Inferior parietal cortex (tissue), 1 donor: Measurements from ENCODE around the gene AUTS2.

ENCODE experiments used
- DNase-seq: peaks from one replicate; pipeline ENCODE4 v3.0.0-alpha.2; 2016; ENCODE audit errors: extremely low spot score

The AUTS2 gene

DNA sequence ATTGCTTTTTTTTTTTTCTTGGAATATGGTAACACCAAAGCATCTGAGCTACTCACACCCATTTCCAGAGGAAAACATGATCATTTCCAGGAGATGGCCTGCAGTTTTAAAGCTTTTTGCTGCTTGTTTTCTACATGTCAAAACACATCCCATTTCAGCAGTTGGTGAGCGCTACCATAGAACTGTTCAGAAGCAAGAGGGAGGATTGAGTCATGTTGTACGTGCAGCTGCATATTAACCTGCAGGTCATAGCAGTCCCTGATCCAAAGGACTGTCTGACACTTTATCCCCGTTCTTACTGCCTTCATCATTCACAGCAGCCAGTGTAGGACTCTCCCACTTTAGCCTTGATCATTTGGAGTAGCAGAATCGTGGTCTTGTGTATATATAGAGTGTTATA is 124.6 kb downstream of the AUTS2 start:
- no peak for DNase-seq

DNA sequence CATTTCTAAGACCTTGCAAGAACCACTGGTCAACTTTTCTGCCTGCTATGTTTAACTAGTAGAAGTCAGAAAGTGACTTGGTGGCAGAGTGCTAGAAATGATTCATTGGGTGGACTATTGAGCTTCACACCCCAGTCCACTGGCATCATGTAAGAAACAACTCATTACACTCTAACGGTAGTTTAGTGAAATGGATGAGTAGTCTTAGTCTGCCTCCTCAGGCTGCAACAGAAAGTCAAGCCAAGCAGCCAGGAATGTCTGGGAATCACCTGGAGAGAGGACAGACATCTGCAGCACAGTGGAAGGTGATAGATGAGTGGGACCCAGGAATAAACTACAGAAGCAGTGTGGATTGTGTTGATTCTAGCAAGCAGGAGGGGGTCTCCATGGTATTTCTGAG is 125.4 kb downstream of the AUTS2 start:
- no peak for DNase-seq

DNA sequence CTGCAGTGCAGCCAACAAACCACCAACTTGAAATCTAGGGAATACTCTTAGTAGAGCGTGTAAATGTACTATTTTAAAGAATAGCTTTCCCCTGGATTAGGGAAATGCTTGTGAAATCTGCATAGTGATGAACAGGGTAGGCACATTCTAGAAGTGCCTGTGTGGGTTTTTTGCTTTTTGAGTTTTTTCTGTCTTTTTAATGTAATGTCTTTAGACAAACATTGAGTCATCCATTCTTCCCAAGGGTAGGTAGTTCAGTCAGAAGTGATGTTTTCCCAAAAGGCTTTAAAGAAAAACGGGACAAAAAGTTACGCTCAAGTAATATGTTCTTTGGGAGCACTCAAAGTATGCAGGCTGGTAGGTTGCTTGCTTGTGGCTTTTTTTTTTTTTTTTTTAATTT is 130.0 kb downstream of the AUTS2 start:
- no peak for DNase-seq

DNA sequence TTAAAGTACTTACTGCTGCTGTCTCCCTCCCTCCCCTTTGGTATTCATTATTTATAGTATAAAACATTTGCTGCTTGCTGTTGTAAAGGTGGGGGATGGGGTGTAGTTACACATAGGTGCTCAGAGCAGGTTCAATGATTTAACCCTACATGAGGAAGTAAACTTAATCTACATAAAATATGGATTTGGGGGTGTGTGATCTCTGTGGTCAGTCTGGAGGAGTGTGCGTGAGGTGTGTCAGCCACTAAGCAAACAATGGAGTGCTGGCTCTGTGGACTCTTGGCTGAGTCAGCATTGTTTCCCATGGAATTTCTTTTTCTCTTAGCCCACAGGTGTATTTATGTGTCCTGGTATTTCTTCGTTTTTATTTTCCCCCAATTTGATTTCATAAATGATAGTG is 133.9 kb downstream of the AUTS2 start:
- DNase-seq = no peak

DNA sequence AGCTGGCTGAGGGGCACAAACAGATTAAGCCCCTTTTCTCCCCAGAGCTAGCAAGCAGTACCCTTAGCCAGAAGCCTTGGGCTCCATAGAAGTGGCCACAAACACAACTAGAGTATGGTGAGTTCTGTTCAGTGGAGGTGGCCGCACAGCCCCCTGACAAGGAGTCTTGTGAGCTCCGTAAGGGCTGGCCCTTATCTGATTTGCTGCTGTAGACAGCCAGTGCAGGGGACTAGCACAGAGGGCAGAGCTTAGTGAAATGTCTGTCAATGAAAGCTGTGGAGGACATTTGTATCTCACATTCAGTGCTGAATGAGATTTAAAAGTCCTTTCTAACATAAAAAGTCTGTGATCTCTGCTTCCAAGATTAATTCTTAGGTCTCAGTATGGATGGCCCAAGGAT is 137.3 kb downstream of the AUTS2 start:
- DNase-seq = no peak

DNA sequence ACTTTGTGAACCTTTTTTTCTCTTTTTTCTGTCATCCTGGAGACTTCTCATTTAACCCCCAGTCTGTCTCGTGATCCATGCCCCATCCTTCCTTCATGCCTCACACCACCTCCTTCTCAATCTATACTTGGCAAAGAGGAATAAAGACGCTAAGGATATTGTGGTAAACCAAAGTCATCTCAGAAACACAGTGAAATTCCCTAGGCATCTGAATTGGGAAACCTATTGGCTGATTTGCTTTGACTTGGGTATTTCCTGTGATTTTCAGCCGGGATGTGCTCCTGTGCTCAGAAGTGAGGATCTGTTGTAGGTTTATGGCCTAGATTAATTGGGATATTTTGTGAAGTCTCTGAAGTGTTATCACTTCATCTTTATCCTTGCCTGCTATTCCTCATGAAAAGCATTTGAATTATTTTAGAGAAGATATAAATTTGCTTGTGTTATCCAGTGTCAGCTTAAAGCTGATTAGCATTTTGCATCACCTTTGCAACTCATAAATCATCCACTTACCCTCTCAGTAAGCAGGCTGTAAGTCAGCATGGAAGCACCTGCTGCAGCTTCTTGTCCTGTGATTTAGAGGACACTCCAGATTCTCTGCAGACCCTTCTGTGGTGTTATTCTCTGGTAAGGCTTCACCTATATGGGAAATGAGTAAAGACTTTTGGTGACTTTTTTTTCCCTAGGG is 138.0 kb downstream of the AUTS2 start:
- no peak for DNase-seq

DNA sequence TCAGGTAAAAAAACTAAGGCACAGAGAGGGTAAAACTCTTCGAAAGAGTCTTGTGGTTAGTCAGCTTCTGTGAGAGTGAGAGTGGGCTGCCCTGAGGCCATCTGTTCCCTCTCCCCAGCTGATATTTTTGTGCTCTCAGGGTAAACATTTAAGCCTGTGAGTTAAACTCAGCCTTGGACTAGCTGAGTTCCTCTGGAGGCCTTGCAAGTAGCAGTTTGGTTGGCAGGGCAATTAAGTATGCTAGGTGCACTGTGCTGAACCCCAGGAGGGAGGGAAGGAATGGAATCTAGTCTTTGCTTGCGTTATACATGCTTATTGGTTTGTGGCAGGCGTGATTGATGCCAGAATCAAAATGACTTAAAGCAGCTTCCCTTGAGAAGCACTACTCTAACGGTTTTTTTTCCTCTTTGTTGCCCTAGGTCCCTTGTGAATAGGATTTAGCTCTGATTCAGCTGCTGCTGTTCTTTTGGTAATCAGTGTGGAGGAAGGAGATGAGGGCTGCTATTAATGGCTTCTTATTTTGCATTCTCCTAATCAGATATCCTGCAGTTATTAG is 140.2 kb downstream of the AUTS2 start:
- DNase-seq = no peak

DNA sequence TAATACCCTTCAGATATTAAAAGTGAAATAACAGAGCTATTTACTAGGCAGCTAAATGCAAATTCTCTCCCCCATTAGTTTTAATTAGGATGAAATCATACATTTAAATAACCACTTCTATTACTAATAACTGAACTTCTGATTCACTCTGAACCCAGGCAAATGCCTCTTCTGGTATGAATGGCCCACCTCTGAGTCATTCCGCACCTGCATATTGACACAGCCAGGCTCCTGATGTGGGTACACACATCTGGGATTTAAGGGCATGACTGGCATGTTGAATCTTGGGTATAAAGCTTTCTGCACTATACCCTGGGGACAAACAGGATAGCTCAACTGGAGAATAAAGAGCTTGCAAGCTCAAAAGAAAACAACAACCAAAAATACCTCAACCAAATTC is 140.9 kb downstream of the AUTS2 start:
- DNase-seq = no peak

DNA sequence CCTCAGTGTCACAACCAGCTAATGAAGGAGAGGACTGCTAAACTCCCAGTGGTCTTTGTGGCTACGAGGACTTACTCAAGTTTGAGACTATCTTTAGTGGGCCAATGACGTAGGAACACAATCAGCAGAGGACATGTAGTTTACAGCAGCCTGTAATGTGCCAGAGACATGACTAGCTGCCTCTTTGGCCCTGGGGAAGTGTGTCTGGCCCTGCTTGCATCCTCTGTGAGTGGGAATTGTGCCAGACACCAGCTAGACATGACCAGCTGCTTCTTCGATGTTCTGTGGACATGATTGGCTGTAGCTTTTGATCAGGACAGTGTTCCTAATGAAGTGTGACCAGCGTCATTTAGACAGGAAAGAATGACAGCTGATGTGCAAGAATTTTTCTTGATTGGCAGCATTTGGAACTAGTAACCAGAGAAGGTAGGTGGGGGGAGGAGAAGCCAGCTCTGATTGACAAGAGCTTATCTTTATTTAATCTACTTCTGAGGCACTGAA is 141.7 kb downstream of the AUTS2 start:
- no peak for DNase-seq

DNA sequence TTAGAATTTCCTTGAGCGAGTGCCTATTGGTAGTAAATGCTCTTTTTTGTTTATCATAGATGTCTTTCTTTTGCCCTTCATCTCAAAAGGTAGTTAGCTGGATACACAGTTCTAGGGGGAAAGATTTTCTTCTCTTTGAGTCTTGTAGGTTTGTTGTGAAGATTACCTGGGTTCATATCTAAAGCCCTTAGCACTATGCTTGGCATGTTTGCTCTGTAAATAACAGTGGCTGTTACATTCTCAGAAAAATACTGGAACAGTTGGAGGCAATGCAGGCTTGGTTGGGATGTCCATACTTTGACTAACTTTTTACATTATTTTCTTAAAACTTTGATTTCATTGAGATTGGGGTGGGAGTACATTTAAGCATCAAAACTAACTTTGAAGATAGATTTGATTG is 144.0 kb downstream of the AUTS2 start:
- DNase-seq = no peak

DNA sequence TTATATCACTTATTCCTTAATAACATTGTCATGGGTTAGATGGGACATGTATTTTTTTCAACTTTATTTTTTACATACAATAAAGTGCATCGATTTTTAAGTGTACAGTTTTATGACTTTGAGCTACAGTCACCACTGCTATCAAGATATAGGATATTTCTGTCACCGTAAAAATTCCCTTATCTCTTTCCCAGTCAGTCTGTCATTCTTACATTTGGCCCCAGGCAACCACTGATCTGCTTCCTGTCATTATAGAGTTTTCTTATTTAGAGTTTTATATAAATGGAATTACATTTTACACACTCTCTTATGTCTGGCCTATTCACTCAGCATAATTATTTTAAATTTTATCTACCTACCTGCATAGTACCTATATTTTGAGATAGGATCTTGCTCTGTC is 145.2 kb downstream of the AUTS2 start:
- no peak for DNase-seq

DNA sequence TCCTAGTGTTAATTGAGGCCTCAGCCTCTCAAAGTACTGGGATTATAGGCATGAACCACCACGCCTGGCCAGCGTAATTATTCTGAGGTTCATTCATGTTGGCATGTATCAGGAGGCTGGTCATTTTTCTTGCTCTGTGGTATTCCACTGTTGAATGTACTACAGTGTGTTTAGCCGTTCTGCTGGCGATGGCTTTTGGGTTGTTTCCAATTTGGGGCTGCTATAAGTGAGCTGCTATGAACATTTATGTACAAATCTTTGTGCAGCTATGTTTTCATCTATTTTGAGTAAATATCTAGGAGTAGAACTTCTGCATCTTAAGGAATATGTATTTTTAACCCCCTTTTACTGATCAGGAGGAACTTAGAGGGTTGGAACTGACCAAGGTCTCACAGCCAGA is 145.8 kb downstream of the AUTS2 start:
- no peak for DNase-seq

DNA sequence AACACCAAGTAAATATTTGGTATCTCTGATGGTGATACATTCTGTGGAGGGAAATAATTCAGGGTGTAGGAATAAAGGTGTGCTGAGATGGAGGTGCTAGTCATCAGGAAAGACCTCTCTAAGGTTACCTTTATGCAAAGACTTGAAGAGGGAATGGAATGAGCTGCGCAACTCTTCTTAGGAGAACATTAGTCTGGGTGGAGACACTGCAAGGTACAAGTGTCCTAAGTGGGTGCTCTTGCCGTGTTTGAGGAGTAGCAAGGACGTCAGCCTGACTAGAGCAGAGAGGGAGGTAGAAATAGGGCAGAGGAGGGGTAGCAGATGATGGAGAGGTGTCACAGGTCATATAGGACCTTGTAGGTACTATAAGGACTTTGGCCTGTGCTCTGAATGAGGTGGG is 148.1 kb downstream of the AUTS2 start:
- DNase-seq = no peak

DNA sequence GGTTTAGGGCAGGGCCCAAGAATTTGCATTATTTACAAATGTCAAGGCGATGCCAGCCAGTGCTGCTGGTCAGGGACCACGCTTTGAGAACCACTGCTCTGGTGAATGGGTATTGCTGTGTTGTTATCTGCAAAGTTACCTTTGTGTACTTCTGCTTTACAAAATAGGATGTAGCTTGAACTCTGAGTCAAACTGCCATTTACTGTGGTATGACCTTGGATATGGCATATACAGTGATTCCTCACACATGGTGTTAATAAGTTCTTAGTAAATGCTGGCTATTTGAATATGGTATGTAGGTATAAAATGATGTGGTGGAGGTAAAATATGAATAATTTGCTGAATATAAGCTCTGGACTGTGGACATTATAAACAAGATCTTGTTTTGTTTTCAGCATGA is 148.9 kb downstream of the AUTS2 start:
- DNase-seq = no peak

DNA sequence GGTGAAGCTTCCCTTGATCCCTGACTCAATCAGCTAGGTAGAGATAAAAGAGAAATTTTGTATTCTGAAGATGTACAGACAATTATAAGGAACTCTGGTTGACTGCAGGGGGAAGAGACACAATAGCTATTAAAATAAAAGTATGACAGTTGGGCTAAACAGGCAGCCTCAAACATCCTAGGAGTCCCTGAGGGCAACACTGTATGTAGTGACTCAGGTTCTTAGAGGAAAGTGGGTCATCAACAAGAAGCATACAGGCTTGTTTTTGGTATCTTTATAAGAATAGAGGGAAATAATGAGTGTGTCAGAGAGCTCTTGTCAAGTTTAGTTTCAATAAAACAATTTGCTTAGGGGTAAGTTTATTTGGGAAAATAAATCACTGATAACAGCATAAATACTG is 150.3 kb downstream of the AUTS2 start:
- DNase-seq = no peak

DNA sequence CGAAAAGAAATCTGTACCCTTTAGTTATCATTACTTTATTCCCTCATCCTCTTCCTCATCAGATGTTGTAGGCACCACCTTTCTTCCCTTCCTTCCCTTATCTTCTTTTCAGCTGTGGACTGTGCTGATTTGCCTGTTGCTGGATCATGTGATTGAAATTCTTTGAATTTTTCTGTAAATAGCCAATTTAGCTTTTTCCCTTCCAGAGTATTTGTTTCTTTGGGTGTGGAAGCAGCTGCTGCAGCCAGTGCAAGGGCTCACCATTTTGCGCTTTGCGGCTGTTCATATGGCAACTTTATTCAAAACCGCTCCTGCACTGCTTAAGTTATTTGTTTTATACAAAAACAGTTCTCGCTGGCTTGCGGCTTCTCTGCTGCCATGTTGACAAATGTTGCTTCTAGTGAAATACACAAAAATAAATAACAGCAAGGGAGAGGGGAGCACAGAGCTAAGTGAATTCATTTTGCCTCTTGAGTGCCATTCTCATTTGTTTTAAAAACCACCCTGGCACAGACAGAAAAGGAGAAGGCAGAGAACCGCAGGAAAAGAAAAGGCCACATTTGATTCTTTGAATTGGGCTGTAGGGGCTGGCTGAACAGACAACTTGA is 151.2 kb downstream of the AUTS2 start:
- no peak for DNase-seq

DNA sequence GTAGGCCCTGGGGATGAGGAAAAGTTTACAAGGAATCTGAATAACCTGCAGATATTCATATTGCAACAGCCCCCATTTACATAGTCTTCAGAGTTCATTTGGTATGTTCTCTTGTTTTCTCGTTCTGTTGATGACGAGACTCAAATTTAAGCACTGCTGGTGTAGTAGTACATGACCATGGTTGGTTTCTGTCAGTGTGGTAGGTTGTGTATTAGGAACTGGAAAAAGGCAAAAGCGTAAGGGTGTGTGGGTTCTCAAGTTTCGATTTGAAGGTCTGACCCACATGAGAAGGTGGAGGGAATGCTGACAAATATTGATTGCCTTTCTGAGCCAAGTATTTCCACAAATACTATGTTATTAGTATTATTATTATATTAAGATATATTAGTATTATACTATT is 151.7 kb downstream of the AUTS2 start:
- no peak for DNase-seq

DNA sequence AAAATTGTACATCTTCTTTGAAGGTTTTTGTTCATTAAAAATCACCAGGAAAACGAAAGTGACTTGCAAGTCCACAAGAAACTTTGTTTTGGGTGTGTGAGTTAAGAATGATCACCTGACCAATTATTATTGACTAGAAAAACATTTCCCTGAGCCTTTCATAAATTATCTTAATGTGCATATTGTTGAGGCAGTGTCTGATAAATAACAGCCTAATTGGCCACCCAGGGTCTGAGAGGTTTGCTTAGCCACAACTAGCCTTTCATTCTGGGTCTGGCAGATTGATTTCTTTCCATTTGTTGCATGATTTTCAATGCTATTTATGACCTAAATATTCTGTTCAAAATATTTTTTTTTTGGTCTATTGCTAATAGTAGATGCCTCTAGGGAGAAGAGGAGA is 152.8 kb downstream of the AUTS2 start:
- DNase-seq = no peak

DNA sequence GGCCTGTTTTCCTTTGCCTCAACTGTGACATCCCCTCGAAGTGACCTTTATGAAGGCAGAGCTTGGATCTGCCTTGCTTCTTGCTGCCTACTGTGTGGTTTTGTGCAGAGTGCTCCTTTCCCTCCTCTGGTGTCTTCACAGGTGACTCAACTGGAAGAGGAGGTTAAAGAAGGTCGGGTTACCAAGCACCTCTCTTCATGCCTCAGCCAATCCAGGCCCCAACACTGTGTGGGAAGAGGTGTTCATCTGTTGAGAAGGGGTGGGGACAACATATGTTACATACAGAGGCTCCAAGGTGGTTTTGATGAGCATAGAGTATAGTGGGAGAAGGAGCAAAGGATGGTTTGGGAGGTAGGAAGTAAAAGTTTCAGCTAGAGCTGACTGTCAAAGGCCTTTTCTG is 155.7 kb downstream of the AUTS2 start:
- no peak for DNase-seq

DNA sequence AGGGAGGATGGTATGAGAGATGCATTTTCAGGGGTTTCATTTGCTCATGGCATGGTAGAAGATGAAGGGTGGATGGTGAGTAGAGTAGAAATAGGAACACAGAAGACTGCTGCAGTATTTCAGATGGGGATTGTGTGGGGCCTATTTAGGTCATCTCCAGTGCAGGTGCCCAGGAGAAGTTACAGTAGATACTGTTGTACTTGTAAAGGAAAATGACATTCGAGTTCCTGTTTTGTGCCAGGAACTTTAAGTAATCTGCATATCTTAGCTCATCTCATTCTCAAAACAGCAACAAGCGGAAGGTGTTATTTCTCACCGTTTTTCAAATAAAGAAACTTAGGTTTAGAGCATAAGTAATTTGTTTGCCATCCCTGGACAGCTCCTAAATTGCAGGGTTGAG is 156.2 kb downstream of the AUTS2 start:
- no peak for DNase-seq

DNA sequence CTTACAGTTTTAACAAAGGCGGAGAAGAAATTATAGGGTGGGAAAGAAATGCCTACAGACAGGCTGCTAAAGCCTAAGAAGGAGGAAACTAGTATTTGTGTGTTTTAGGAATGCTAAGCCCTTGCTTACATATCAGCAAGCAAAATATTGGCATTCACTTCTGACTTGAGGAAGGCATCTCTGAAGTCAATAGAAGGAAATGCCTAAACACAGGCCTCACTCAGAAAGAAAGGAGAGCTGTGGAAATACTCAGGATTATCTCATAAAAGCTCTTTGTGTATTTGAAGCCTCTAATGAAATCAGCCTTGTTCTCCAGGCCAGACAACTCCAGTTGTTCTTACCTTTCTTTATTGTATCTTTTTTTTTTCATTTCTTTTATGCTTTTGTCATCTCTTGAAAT is 158.0 kb downstream of the AUTS2 start:
- no peak for DNase-seq

DNA sequence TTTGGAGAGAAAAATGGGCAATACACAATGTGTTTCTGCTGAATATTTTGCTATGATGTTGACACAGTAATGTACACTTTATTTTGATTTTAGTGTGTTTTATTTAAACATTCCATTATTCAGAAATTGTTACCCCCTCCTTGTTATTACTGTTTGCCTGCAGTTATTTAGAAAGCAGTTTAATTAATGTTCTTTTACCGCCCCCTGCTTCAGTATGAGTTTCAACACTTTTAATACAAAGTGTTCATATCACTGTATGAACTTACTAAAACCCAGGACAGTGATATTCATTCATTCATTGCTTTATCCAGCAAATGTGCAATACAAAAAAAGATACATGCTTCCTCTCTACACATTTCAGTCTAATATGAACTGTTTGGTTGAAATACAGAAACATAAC is 159.3 kb downstream of the AUTS2 start:
- no peak for DNase-seq

DNA sequence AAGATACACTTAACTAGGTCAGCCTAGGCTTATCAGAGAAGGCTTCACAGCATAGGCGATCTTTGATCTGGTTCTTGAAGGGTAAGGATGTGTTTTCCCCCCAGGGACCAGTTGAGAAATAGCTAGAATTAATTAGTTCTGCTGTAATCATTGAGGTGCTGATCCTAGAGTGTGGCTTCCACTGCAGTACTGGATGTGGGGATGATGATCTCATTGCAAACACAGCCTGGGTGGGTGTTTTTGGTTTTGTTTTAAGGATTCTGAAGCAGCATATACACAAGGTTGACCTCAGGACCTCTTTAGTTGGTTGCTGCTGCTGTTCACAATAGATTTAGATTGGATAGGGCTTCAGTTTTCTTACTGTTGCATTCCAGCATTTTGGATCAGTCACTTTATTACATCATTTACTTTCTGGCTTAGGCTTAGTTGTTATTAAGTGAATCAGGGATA is 159.7 kb downstream of the AUTS2 start:
- DNase-seq = no peak

DNA sequence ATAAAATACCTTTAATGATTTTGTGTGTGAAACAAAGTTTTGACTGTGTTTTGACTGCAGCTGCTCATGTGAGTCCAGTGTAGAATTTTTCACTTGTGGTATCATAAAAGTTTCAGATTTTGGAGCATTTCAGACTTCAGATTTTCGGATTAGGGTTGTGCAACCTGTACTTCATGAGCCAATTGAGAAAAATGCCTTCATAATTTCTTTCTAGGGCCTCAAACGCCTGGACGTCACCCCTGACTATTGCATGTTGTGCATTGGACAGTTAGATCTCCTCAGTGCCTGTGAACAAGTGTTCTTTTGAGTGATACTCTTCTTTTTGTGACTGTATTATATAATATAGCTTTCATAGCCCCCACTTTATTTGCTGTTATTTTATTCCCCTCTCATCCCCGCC is 161.1 kb downstream of the AUTS2 start:
- DNase-seq = no peak
